Vagina (tissue), 2 donors: ENCODE results near the gene IL1RAPL1.

ENCODE experiments used
- CTCF ChIP-seq, 3 experiments: fragments of 450-650 bp in 2 of 3; fragments of 200-600 bp in 1 of 3; sonication (generic) in 1 of 3; IDR thresholded peaks; one replicate each; pipeline ENCODE4 v1.5.1; 2017 to 2019; ENCODE audit warnings: antibody characterized with exemption in 3 of 3, mild to moderate bottlenecking in 2 of 3, moderate library complexity in 2 of 3
- POLR2A ChIP-seq, 2 donors: fragments of 450-650 bp; IDR thresholded peaks; one replicate each; pipeline ENCODE4 v1.6.1; 2017; ENCODE audit warnings: antibody characterized with exemption in 2 of 2, mild to moderate bottlenecking in 2 of 2, moderate library complexity in 2 of 2
- POLR2AphosphoS5 ChIP-seq, 2 donors: sonication (generic); formaldehyde crosslinking; IDR thresholded peaks; one replicate each; pipeline ENCODE4 v1.9.0; 2017; ENCODE audit warnings: antibody characterized with exemption in 2 of 2, mild to moderate bottlenecking in 2 of 2, low read depth in 1 of 2; ENCODE audit not compliant: insufficient read depth in 1 of 2

DNA sequence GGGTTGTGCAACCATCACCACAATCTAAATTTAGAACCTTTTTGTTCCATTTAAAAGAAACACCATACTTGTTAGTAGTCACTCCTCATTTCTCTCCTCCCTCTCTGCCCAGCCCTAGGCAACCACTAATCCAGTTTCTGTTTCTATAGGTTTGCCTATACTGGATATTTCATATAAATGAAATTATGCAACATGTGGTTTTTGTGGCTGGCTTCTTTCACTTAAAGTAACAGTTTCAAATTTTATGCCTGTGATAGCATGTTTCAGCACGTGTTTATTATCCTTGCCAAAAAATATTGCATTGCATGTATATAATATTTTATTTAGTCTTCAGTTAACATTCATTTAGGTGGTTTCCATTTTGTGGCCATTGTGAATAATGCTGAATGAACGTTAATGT, 437.6 kb downstream of the IL1RAPL1 start:
- TF ChIP-seq POLR2AphosphoS5 (IDR thresholded peaks at IDR 0.05; ENCODE audit: insufficient read depth in 1 of 2, low read depth in 1 of 2) (no peak), CTCF (IDR thresholded peaks at IDR 0.05) (no peak), POLR2A (IDR thresholded peaks at IDR 0.05) (no peak)
